ENCODE measurements around the gene C1QB. TPM values are rescaled to one million over a fixed set of nuclear protein-coding genes. Genes with fewer than 3 reads are reported as not detected.
"Not testable (repeated sequence)": the region's sequence is repeated elsewhere in the genome, so short reads cannot be mapped to it uniquely, and the experiment has no call there.

Gene C1QB
- total RNA-seq, 1 donor from 2014 or later, result not detected

DNA sequence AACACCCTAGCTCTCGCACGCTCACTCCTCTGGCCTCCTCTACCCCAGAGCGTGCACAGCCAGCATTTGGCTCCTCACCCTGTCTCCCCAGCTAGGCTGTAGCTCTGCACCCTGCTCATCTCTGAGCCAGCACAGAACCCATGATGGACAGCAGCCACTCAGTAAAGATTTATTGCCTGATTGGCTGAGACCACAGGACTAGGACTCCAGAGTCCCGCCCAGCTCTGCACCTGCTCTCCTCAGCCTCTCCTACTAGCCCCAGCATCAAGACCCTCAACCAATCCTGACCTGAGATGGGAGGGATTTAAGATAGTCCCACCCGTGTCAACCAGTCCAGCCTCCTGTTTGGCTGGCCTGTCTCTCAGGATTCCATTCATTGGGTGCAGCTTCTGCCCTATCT lies 9.3 kb downstream of the C1QB start:
- DNase-seq (ENCODE audit: low read depth, low spot score), result no peak

DNA sequence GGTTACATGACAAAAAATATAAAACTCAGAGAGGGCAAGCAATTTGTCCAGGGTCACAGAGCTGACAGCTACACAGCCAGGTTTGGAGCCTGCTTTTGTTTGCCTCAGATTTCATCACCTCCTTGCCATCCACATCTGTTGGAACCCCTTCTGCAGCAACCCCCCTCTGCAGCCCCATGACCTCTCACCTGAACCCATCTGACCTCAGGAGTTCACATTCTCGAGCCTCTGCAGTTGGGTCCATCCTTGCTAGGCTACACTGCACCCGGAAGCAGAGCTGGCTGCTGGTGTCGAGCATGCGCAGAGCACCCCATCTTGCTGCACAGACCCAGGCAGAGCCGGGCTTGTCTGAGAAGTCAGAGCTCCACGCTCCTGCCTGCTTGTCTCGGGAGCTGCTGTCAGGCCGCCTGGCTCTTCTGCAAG lies 10.0 kb downstream of the C1QB start:
- no peak for DNase-seq (ENCODE audit: low read depth, low spot score)

DNA sequence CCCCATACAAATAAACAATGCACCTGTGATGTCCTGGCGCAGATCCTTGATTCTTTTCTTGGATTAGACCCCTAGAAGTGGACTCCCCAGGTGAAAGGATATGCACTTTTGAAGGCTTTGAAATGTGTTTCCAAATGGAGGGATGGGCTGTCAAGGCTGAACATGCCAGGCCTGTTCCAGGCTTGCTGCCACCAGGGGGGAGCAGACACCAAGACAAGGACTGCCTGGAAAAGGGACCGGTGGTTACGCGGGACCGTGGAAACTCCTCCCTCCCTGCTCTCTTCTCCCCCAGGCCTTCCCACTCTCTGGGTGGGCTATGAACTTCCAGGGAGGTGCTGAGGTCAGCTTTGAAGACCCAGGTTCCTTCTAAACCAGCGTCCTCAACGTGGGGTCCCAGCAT lies 12.7 kb downstream of the C1QB start:
- DNase-seq (ENCODE audit: low read depth, low spot score), result no peak

DNA sequence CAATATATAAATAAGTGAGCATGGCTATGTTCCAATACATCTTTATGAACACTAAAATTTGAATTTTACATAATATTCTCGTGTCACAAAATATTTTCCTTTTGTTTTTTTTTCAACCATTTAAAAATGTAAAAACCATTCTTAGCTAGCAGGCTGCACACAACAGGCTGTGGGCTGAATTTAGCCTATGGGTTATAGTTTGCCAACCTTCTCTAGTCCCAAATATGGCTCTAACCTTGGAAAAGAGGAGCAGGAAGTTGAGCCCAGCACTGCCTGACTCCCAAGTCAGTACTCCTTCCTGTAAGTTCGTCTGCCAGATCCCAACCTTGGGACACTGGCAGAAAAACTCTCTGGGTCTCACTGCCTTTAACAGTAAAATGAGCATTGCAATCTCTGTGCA lies 13.4 kb downstream of the C1QB start:
- no peak for DNase-seq (ENCODE audit: low read depth, low spot score)

DNA sequence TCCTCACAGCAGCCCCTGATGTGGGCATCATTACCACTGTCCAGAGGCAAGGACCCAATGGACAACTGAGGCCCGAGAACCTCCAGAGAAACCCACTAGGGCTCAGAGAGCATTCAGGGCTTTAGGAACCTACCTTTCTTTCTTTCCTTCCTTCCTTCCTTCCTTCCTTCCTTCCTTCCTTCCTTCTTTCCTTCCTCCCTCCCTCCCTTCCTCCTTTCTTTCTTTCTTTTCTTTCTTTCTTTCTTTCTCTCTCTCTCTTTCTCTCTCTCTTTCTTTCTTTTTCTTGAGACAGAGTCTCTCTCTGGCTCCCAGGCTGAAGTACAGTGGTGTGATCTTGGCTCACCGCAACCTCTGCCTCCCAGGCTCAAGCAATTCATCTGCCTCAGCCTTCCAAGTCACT lies 15.8 kb downstream of the C1QB start:
- not testable (repeated sequence) for DNase-seq (ENCODE audit: low read depth, low spot score)

DNA sequence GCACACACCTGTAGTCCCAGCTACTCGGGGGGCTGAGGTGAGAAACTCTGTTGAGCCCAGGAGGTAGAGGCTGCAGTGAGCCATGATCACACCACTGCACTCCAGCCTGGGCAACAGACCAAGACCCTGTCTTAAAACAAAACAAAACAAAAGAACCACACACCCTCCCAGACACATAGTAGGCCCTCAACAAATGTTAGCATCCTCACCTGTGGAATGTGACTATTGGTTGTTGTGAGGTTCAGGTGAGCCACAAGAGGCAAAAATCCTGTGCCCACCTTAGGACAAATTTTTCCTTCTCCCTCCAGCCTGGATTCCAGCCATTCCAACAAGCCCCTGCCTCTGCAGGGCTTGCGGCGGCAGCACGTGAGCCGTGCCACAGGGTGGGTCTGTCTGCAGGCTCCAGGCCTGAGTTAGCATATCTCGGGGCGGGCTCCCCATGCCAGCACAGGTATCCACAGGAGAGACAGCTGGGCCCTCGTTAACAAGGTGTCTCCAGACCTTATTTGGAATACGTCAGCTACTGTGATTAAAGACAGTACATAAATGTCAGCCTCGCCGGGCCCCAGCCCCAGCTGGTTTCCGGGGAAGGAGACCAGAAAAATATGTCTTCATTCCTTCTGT lies 17.4 kb downstream of the C1QB start:
- DNase-seq (ENCODE audit: low read depth, low spot score), result no peak

DNA sequence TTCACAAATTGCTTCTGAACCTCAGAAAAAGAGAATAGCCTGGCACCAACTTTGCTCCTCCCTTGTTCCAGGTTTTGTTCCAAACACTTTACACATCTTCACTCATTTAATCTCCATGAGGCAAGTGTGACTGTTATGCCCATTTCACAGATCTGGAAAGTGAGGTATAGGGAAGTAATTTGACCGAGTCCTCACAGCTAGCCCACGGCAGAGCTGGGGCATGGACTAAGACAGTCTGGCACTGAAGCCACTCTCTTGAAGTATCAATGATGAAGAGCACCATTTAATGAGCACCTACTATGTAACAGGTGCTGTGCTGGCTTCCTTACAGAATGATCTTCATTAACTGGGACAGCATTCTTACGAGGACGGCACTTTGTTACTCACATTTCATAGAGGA lies 19.0 kb downstream of the C1QB start:
- DNase-seq (ENCODE audit: low read depth, low spot score), result no peak

DNA sequence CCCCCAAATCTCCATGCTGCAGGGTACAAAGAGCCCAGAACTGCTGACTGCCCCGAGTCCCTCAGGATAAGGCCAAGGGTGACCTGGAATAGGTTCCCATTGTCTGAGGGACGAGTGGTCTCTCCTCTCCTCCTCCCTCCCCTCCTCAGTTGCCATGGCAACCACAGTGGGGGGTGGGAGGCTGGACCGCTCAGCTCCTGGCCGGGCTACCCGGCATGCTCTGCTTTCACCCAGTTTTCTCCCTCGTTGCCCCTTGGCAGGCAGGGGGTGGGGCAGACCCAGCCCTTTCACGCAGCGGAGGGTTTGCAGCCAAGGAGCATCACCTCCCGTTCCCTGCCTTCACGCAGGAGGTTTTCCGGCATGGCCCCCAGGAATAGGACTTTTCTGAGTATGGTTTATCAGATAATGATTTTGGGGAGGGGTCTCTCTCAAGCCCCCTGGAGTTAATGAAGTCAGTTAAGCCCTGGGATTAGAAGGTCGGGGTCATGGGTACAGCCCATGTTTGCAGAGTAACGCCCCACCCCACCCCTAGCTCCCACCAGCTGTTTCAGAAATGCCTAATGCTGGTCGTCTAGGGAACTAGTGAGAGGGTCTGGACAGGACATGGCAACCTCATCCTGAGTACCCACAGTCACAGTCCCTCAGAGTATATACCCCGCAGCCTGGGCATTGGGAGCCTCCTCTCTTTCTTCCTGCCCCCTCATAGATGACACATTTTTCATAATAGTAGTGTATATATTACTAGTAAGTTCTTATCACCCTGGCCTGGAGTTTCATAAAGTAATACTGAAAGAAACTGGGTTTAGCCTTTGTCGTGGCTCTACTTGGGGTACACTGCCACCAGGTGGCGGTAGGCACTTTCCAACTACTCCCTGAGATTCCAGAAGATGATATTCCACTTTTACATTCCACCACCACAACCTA lies 20.7 kb downstream of the C1QB start:
- DNase-seq (ENCODE audit: low read depth, low spot score), result peak; percentile 45

DNA sequence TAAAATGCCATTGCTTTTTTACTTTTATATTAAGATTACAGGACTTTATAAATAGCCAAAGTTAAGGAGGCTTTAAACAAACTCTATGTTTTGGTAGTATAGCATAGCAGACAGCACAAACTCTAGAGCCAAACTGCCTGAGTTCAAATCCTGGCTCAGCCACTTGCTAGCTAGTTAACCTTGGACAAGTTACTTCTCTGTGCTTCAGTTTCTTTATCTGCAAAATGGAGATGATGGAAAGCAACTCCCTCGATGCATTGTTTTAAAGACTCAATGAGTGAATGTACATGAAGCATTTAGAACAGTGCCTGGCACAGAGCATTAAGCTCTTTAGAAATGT lies 21.3 kb downstream of the C1QB start:
- no peak for DNase-seq (ENCODE audit: low read depth, low spot score)

DNA sequence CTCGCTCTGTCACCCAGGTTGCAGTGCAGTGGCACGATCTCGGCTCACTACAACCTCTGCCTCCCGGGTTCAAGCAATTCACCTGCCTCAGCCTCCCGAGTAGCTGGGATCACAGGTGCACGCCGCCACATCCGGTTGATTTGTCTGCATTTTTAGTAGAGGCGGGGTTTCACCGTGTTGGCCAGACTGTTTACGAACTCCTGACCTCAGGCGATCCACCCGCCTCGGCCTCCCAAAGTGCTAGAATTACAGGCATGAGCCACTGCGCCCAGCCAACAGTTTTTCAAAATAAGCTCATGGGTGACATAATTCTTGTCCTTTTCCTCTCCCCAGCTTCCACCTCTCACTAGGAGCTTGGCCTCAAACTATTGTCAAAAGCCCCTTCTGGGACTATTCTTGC lies 23.1 kb downstream of the C1QB start:
- DNase-seq (ENCODE audit: low read depth, low spot score), result not testable (repeated sequence)

DNA sequence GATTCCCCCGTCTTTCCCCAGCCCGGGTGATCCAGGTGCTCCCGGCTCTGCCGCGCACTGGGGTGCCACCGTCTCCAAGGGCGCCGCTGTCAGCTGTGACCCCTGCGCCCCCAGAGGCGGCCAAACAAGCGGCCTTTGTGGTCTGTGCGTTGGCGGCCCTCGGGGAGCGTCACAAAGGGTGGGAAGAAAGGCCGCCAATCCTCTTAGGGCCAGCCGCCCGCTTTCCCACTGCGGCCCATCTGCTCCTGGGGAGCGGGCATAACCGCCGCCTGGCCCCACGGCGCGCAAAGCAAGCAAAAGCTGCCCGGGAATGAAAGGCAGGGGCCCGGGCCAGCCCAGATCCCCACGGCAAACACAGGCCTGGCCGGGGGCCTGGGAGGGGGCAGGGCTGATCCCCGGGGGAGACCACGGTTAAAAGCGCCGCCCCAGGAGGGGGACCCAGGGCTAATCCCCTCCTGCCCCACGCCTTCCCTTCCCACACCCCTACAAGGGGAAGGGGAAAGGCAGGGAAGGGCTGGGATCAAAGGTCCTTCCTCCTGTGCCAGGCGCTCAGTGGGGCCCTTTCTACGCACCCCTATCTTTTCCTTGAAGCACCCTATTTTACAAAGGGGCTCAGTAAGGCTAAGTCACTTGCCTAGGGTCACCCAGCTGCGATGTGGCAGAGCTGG lies 24.0 kb downstream of the C1QB start:
- no peak for DNase-seq (ENCODE audit: low read depth, low spot score)

DNA sequence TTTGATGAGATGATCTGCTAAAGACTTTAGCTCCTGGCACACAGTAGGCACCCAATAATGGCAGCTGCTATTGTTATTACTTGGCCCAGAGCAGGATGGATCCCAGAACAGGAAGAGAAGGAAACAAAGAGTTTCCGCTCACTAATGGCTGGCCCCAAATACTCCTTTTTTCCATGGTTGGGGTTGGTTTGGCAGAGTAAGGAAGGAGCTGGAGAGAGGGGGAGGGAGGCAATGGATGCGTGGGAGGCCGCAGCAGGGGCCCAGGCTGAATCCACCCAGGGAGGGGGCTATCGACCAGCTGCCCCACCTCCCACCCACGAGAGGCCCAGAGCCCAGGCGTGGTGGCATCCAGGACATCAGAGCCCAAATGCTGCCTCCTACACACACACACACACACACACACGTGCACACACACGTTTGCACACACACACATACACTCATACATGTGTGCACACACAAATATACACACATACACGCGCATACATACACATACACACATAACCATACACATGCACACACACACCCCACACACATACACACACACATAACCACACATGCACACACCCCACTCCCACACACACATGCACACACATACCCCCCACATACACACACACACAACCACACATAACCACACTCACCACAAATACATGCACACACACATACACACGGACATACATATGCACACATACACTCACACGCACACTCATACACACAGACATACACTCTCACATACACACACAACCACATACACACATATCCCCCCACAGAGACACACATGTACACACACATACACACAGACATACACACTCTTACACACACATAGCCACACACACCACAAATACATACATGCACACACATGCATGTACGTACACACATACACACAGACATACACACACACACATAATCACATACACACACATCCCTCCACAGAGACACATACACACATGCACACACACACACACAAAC lies 25.2 kb downstream of the C1QB start:
- peak; percentile 52 for DNase-seq (ENCODE audit: low read depth, low spot score)

DNA sequence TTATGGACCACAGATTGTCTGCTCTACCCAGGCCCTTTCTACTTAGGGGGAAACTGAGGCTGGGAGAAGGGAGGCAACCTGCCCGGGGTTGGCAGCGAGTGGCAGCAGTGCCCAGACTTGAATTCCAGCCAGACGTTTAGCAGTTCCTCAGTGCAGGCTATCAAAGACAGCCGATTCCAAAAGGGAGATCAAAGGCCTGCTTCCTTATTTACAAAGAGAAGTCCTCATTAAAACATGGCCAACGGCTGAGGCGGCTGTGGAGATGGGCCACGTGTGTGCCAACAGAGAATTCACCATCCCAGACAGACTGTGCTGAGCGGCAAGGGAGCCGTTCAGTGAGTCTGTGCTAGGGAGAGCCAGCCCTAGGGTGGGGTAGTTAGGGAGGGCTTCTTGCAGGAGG lies 27.7 kb downstream of the C1QB start:
- DNase-seq (ENCODE audit: low read depth, low spot score), result no peak

DNA sequence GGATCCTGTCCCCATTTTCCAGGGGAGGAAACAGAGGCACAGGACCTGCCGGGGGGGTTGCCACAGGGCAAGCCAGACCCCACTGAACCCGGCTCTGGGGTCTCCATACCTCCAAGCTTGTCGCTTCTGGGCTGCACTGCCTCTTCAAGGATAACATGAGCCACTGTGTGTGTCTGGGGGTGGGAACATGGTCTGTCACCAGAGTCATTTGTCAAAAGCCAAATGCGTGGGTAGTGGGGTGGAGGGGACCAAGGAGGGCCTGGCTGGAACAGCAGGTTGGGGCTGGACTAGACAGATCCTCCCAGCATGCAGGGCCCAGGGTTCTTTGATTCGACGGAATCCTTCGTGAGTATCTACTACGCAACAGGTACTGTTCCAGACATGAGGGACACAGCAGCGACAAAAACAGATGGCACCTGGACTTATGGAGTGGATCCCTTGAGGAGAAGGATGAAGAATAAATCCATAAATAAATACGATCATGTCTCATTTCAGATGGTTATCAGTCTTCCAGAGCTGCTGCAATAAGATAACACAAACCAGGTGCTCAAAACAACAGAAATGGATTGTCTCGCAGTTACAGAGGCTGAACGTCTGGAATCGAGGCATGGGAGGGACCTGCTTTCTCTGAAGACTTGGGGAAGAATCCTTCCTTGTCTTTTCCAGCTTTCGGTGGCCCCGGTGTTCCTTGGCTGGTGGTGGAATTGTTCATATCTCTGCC lies 28.7 kb downstream of the C1QB start:
- no peak for DNase-seq (ENCODE audit: low read depth, low spot score)

DNA sequence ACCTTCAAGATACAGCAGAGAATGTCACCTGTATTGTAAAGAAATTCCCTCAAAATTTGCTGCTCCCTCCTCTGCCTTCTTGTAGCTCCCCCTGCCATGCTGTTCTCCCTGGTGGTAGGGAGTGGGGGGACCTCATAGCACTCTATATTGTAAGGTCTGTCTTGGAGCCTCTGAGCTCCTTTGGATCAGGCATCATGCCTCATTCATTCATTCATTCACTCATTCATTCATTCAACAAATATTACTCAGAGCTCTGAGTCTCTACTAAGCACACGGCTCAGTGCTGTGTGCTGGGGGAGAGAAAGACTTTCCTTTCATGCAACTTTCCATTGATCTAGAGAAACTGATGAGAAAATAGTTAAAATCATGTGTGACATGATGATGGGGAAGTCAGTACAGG lies 30.5 kb downstream of the C1QB start:
- DNase-seq (ENCODE audit: low read depth, low spot score), result no peak

DNA sequence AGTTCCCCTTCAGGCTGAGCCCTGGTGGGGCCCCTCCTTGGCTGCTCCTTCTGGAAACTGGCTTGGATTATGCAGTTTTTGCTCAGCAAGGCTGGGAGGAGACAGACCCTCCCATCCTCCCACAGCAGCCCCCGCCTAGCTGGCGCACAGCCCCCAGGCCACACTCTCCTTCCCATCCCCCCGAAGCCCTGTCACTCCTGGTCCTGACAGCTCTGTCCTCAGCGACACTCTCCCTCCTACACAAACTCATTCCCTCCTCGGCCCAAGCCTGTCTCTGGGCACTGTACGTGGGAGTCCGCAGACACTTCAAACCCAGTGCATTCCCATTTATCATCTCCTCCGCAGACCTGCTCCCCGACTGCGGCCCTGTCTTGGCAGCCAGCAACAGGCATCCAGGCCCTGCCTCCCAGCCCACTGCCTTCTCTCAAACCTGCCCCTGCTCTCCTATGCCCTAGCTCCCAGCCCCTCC lies 32.6 kb downstream of the C1QB start:
- DNase-seq (ENCODE audit: low read depth, low spot score), result no peak

DNA sequence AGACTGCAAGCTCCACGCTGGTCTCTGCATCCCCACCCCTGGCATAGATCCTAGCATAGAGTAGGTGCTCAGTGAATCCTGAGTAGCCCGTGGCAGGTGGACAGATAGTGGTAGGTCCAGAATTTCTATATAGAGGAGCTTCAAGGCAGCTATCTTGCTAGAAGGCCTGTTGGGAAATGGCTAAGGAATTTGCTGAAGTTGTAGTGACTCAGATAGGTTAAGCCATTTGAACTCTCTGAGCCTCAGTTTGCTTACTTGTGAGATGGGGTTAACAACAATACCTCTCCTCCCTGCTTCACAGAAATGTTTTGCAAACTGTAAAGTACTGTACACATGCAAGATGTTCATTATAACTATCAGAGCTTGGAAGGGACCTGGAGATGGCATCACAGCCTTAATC lies 34.2 kb downstream of the C1QB start:
- DNase-seq (ENCODE audit: low read depth, low spot score), result no peak

DNA sequence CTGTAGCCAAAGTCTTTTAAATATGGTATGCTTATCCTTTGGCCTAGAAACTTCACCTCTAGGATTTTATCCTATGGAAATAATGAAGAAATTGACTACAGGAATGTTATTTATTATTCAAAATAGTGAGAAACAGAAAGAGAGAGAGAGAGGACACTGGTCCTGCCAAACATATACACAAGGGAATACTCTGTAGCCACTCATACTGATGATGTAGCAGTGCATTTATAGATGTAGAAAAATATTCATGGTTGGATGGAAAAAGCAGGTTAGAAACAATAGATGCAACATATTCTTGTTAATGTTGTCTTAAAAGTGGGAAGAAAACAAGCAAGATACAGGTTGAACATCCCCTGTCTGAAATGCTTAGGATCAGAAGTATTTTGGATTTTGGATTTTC lies 35.4 kb downstream of the C1QB start:
- DNase-seq (ENCODE audit: low read depth, low spot score), result no peak

DNA sequence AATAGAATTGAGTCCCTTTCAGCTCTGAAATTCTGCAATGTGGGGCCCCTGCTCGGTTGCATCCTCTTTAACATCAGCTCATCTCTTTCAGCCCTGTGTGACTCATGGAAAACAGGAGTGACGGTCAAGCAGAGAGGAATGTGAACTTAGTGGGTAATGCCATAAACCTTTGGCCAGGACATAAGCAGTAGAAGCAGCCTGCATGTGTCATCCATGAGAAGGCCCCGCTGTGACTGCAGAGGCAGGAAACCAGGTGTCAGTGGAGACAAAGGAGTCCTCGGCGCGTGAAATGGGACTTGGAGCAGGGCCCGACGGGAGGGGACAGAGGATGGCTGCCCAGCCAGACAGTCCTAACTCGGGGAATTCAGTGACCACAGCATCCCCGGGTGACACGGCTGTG lies 36.5 kb downstream of the C1QB start:
- DNase-seq (ENCODE audit: low read depth, low spot score), result no peak

DNA sequence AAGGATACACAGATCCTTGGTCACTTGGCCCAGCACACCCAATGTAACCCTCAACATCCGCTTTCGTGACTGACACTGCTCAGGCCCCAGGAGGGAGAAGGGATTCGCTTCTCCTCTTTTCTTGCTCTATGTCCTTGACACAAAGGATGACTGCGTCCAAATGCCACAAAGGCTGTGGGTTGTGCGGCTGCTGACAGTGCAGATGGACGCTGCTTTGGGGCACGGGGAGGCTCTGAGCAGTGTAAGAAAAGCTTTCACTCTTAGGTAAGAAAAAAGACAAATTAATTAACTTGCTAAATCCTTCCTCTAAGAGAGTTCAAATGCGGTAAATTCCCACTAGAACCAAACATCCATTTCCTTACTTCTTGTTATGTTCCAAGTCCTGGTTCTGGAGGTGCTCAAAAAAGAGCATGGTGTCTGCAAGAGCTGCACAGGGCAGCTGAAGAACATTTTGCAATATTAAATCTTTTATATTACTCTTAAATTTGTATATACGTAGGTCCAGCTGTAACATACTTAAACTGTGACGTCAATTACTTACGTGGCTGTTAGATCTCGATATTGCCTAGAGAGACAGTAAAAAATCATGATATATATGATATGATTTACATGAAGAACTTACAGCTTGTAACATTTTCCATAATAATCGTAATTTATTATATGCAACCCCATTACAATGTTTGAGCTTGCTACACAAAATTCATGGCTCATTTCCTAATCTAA lies 38.2 kb downstream of the C1QB start:
- no peak for DNase-seq (ENCODE audit: low read depth, low spot score)

All from pulmonary artery endothelial cell (primary cell).